Stimulated activated CD4-positive, alpha-beta T cell treated with anti-CD3 and anti-CD28 coated beads, Interleukin-15, amount 100 ng/mL, for 1 hour (primary cell): ENCODE results near the gene TMEM203.
"Not testable (repeated sequence)": the region's sequence is repeated elsewhere in the genome, so short reads cannot be mapped to it uniquely, and the experiment has no call there.

Source experiments
- DNase-seq, 2 donors: peaks; one replicate each; pipeline ENCODE4 v3.0.0-alpha.2; 2020; ENCODE audit warnings: low read depth in 1 of 2, low spot score in 1 of 2

Gene TMEM203

GRCh38 chr9:137205126-137206069, at the start of gene TMEM203, which contains the start of gene NDOR1:
TSS of gene TMEM203 (minus strand) at chr9:137205648. CDS start at chr9:137205414, 234 bp downstream.
TSS of gene NDOR1 (plus strand) at chr9:137205700. CDS start at chr9:137205778, 78 bp downstream.
- DNase-seq: peak; percentile 82 to 91

GRCh38 chr9:137254624-137255447, 49.4 kb upstream of the TMEM203 start, which contains the start of gene NELFB:
TSS of gene NELFB (plus strand) at chr9:137255327.
- peak; percentile 96 to 99 for DNase-seq

GRCh38 chr9:137253717-137254623, 48.5 kb upstream of the TMEM203 start:
- DNase-seq: no peak

GRCh38 chr9:137252555-137253506, 47.4 kb upstream of the TMEM203 start:
- DNase-seq: no peak

GRCh38 chr9:137251490-137252268, 46.2 kb upstream of the TMEM203 start:
- DNase-seq: no peak

GRCh38 chr9:137251194-137251461, 45.7 kb upstream of the TMEM203 start, which contains the start of gene STPG3:
TSS of gene STPG3 (plus strand) at chr9:137251286. CDS start at chr9:137251287, 1 bp downstream.
- no peak for DNase-seq

- DNase-seq: no peak
Observed at GRCh38 chr9:137250329-137251193, 45.1 kb upstream of the TMEM203 start.

GRCh38 chr9:137247916-137248175, 42.4 kb upstream of the TMEM203 start:
- DNase-seq: no peak

GRCh38 chr9:137247135-137247915, 41.9 kb upstream of the TMEM203 start:
- DNase-seq: no peak

- no peak for DNase-seq
Observed at GRCh38 chr9:137245450-137246421, 40.3 kb upstream of the TMEM203 start.

GRCh38 chr9:137244486-137245449, 39.3 kb upstream of the TMEM203 start:
- DNase-seq: no peak

GRCh38 chr9:137243626-137244485, 38.4 kb upstream of the TMEM203 start:
- no peak for DNase-seq

GRCh38 chr9:137243266-137243625, 37.8 kb upstream of the TMEM203 start:
- DNase-seq: not testable (repeated sequence)
